Anterior cingulate cortex (tissue), 58 donors: ENCODE data around the gene WDR48.
A peak's percentile ranks its signal among the peaks of the same experiment; 100 is the strongest.

ENCODE experiments used
- DNase-seq, 58 donors: peaks; one replicate each; lab custom pipeline; 2025; lab: John Stamatoyannopoulos, UW

WDR48 gene

GRCh38 chr3:39099738-39100499, 48.1 kb downstream of the WDR48 start:
- DNase-seq: no peak

GRCh38 chr3:39100500-39100886, 48.7 kb downstream of the WDR48 start:
- DNase-seq: no peak

GRCh38 chr3:39101022-39101689, 49.3 kb downstream of the WDR48 start:
- DNase-seq: peak in 1 of 58 donors; percentile 19

GRCh38 chr3:39102504-39103323, 50.9 kb downstream of the WDR48 start:
- DNase-seq: no peak

GRCh38 chr3:39103324-39103693, 51.5 kb downstream of the WDR48 start:
- no peak for DNase-seq

- DNase-seq: peak in 1 of 58 donors; percentile 28
Measured at GRCh38 chr3:39103791-39104552, 52.2 kb downstream of the WDR48 start.

GRCh38 chr3:39104961-39105686, 53.3 kb downstream of the WDR48 start:
- no peak for DNase-seq

GRCh38 chr3:39105687-39106063, 53.9 kb downstream of the WDR48 start:
- no peak for DNase-seq

GRCh38 chr3:39106281-39106811, 54.5 kb downstream of the WDR48 start:
- DNase-seq: no peak

- peak in 19 of 58 donors; percentile 14 to 79 (median 49) for DNase-seq
Measured at GRCh38 chr3:39106851-39107387, 55.1 kb downstream of the WDR48 start.

GRCh38 chr3:39107388-39108199, 55.8 kb downstream of the WDR48 start, which contains the start of the genes GORASP1 and TTC21A:
Gene GORASP1 (minus strand): TSS chr3:39107627. CDS start chr3:39107541, 86 bp downstream.
Gene TTC21A (plus strand): TSS chr3:39107680. CDS start chr3:39107838, 158 bp downstream.
- peak; percentile 28 to 94 (median 87) for DNase-seq

- peak in 12 of 58 donors; percentile 28 to 75 (median 42) for DNase-seq
Measured at GRCh38 chr3:39108200-39108710, 56.4 kb downstream of the WDR48 start.

GRCh38 chr3:39109086-39109485, 57.3 kb downstream of the WDR48 start:
- DNase-seq: no peak

GRCh38 chr3:39110041-39110639, 58.3 kb downstream of the WDR48 start:
- no peak for DNase-seq

GRCh38 chr3:39112113-39112512, 60.3 kb downstream of the WDR48 start:
- no peak for DNase-seq

GRCh38 chr3:39112535-39112934, 60.7 kb downstream of the WDR48 start:
- DNase-seq: no peak

- no peak for DNase-seq
Measured at GRCh38 chr3:39113291-39113690, 61.5 kb downstream of the WDR48 start.
